K562 (cell line): ENCODE measurements around the gene ZPR1. TPM values are rescaled to one million over a fixed set of nuclear protein-coding genes. Genes with fewer than 3 reads are reported as not detected.

ENCODE experiments used
- ATAC-seq: fragments of 200-7000 bp; cut with Tn5 transposase; 3 replicates; pipeline ENCODE4 v1.9.1; 2020; ENCODE audit warnings: moderate library complexity
- BruUV-seq: library from RNA; stranded (reverse); fragments of 400-500 nt; replicated peaks from 2 replicates; lab custom pipeline; 2021; lab: Mats Ljungman, UMichigan
- CTCF ChIA-PET: fragments of 300-600 bp; formaldehyde crosslinking; extraction: SDS; loops from one replicate; lab custom pipeline; 2021; ENCODE audit warnings: low intra/inter-chr PET ratio; lab: Yijun Ruan, JAX
- POLR2A ChIA-PET: fragments of 300-600, 350-650 bp; sonication (Branson Sonifier 250); formaldehyde crosslinking; extraction: SDS; loops from one replicate; lab custom pipeline; 2021; ENCODE audit warnings: antibody characterized with exemption, inconsistent platforms; lab: Yijun Ruan, JAX
- DNase-seq, 4 experiments: peaks; one replicate each; pipeline versions ENCODE4 v3.0.0 to v3.0.0-alpha.2; 2011 to 2018; ENCODE audit warnings: low spot score in 3 of 4, mixed read lengths in 3 of 4; ENCODE audit errors: extremely low read depth in 1 of 4
- FAIRE-seq: peaks from 2 replicates; lab custom pipeline; 2011; peaks lifted over from hg19 to GRCh38; lab: Jason Lieb, UNC
- H2AFZ ChIP-seq: 2 replicates; pipeline ENCODE4 v1.6.0; 2011; ENCODE audit warnings: low read depth, low read length, control low read depth, inconsistent platforms
- H3K27ac ChIP-seq: fragments of 200-600 bp; 3 replicates; pipeline ENCODE4 v1.8.0; 2011; ENCODE audit warnings: low read depth, mild to moderate bottlenecking, control low read depth, inconsistent platforms, low read length, moderate library complexity, mixed read lengths; ENCODE audit errors: extremely low read depth
- H3K27me3 ChIP-seq, 2 experiments: fragments of 300-600 bp in 1 of 2; 2 replicates in 1 of 2; 3 replicates in 1 of 2; pipeline versions ENCODE4 v1.6.0 to v1.8.0; 2011; ENCODE audit warnings: inconsistent platforms in 2 of 2, low read length in 2 of 2, mild to moderate bottlenecking in 1 of 2, mixed read lengths in 1 of 2, moderate library complexity in 1 of 2; ENCODE audit not compliant: control insufficient read depth in 2 of 2, insufficient read depth in 2 of 2
- H3K36me3 ChIP-seq: fragments of 300-600 bp; 3 replicates; pipeline ENCODE4 v1.8.0; 2011; ENCODE audit warnings: mild to moderate bottlenecking, low read length, inconsistent platforms; ENCODE audit not compliant: control insufficient read depth, insufficient read depth
- H3K4me1 ChIP-seq, 2 experiments: fragments of 200-600 bp in 1 of 2; replicated peaks in 1 of 2; 2 replicates in 1 of 2; 3 replicates in 1 of 2; pipeline versions ENCODE4 v1.5.1 to v1.8.0; 2011; ENCODE audit warnings: inconsistent platforms in 2 of 2, low read length in 2 of 2, mild to moderate bottlenecking in 1 of 2, mixed read lengths in 1 of 2, moderate library complexity in 1 of 2; ENCODE audit not compliant: control insufficient read depth in 2 of 2, insufficient read depth in 2 of 2
- H3K4me2 ChIP-seq: 2 replicates; pipeline ENCODE4 v1.6.1; 2011; ENCODE audit warnings: low read length, control low read depth, inconsistent platforms, mixed read lengths; ENCODE audit not compliant: insufficient read depth
- H3K4me3 ChIP-seq: fragments of 200-600 bp; sonication (generic), shearing (Covaris generic); 2 replicates; pipeline ENCODE4 v1.5.1; 2016; ENCODE audit warnings: control low read depth, inconsistent platforms
- H3K79me2 ChIP-seq: fragments of 200-600 bp; 3 replicates; pipeline ENCODE4 v1.8.0; 2011; ENCODE audit warnings: low read length, inconsistent platforms; ENCODE audit not compliant: control insufficient read depth, insufficient read depth
- H3K9ac ChIP-seq, 2 experiments: 2 replicates each; pipeline versions ENCODE4 v1.6.0 to v1.6.1; 2011; ENCODE audit warnings: low read depth in 2 of 2, low read length in 2 of 2, control low read depth in 1 of 2, inconsistent platforms in 1 of 2, mild to moderate bottlenecking in 1 of 2, mixed read lengths in 1 of 2; ENCODE audit not compliant: insufficient read depth in 1 of 2
- H3K9me1 ChIP-seq: one replicate; pipeline ENCODE4 v1.6.0; 2011; ENCODE audit warnings: inconsistent platforms, mild to moderate bottlenecking, low read length, moderate library complexity; ENCODE audit not compliant: control insufficient read depth, insufficient read depth
- H3K9me3 ChIP-seq: replicated peaks from 2 replicates; pipeline ENCODE4 v1.5.1; 2011; ENCODE audit warnings: low read depth, low read length, inconsistent platforms; ENCODE audit not compliant: control insufficient read depth, insufficient read depth
- H4K20me1 ChIP-seq: replicated peaks from 2 replicates; pipeline ENCODE4 v1.6.1; 2011; ENCODE audit warnings: low read length, inconsistent platforms, mixed read lengths; ENCODE audit not compliant: control insufficient read depth, insufficient read depth
- WGBS: fragments of 100-300 bp; shearing (Covaris generic); methylation state at CpG from one replicate; pipeline ENCODE4 v1.1.6; 2016; ENCODE audit warnings: low coverage, mixed read lengths; ENCODE audit not compliant: insufficient coverage; ENCODE audit errors: missing lambda C conversion rate; 5-methylcytosine and 5-hydroxymethylcytosine counted together
- in situ Hi-C: fragments of 300-500 bp; cut with MboI; formaldehyde crosslinking; loops from 4 replicates; pipeline ENCODE4 v1.15.0; 2018; ENCODE audit warnings: inconsistent platforms, mixed read lengths
- intact Hi-C: fragments of 100-400 bp; cut with micrococcal nuclease; formaldehyde crosslinking; loops from 2 replicates; pipeline ENCODE4 v1.14.2; 2022
- polyA plus RNA-seq, 8 experiments: library from polyadenylated mRNA; depleted of rRNA in 4 of 8; stranded (reverse) in 5 of 8; unstranded in 3 of 8; fragments of >200 nt; fragmentation: Nextera tagmentation in 2 of 8; fragmentation: Illumina TruSeq in 1 of 8; extraction: Ambion mirVana in 2 of 8; extraction: Trizol in 1 of 8; gene quantifications; 2 replicates each; pipeline versions ENCODE4 v1.2.1 to v1.2.3, GENCODE V29; 2011 to 2014; ENCODE audit warnings: inconsistent platforms in 1 of 8, missing spikeins in 1 of 8
- total RNA-seq, 7 experiments: library from RNA; depleted of rRNA in 6 of 7; stranded (reverse); fragments of >200 nt in 6 of 7; fragmentation: Illumina TruSeq in 2 of 7; extraction: Trizol in 2 of 7; gene quantifications; 2 replicates each; pipeline versions ENCODE4 v1.2.1 to v1.2.3, GENCODE V29; 2011 to 2021; ENCODE audit warnings: low replicate concordance in 1 of 7
- TF ChIP-seq, protein P1 (sequence below): IDR thresholded peaks from 2 replicates; pipeline ENCODE4 v1.6.1; 2016; ENCODE audit warnings: missing genetic modification characterization, missing compliant biosample characterization

Gene ZPR1
- total and polyA plus RNA-seq, 9 of the 15 experiments (the other 6 are each of a cell fraction or from before 2014, with no cell fraction given) = 13.0 to 120 (median 83.8) TPM

DNA sequence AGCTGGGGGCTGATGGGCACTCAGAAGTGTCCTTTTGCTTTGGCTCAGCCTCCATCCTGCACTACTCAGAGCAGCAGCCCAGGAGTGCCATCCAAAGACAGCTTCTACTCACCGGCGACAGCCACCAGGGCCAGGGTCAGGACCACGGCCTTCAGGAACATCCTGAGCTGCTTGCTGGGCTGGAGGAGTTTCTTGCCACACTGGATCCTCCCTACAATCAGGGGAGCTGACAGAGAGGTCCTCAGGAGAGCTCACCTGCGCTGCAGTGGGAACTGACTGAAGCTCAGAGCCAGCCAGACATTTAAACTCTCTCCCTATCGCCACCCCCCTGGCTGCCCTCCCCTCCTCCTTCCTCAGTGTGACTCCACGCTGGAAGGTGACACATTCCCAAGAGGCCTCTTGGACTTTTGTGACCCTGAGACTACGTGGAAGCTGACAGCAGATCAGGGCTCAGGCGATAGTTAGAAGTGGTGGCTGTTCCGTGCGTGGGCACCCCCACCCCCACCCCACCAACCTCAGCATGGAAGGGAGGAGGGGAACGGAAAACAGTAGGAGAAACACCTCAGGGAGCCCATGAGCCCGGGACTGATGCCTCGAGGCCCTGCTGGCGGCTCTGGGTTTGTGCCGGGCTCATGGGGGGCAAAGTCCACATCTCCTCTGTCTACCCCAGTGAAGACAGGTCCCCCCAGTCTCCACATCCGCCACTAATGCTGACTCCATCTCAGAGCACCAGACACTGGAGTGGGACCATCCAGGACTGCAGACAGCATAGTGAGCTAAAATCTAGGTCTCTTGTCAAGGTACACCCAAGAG is 35.4 kb upstream of the ZPR1 start, which contains the start of gene APOA4:
TSS of gene APOA4 (minus strand) at position 274 of the 813 bp plus-strand sequence. CDS start at position 161, 113 bp downstream.
- no peak within 1 kb of the TSS for H3K27ac ChIP-seq

More for the DNA sequence above, 35.4 kb upstream of the ZPR1 start, which contains the start of gene APOA4:
- TF ChIP-seq, protein P1, sequence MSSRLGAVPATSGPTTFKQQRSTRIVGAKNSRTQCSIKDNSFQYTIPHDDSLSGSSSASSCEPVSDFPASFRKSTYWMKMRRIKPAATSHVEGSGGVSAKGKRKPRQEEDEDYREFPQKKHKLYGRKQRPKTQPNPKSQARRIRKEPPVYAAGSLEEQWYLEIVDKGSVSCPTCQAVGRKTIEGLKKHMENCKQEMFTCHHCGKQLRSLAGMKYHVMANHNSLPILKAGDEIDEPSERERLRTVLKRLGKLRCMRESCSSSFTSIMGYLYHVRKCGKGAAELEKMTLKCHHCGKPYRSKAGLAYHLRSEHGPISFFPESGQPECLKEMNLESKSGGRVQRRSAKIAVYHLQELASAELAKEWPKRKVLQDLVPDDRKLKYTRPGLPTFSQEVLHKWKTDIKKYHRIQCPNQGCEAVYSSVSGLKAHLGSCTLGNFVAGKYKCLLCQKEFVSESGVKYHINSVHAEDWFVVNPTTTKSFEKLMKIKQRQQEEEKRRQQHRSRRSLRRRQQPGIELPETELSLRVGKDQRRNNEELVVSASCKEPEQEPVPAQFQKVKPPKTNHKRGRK (tag) = no peak
- TF ChIP-seq, all 486 proteins: peak for 0
- no peak for FAIRE-seq
- no peak for ATAC-seq
- Histone ChIP-seq H3K9me1 (no peaks in the 10 kb centered on the region), H3K9ac (peak within 1 kb of the TSS in 1 of 2 experiments; percentile 74; a peak in 1 of 4 replicates), H2AFZ (0 out of 2 replicates have a peak within 1 kb of the TSS, but pooled peaks have one; percentile 2), H3K4me2 (no peak within 1 kb of the TSS), H3K36me3 (no peaks in the 10 kb centered on the region), H3K4me3 (no peak within 1 kb of the TSS), H4K20me1 (no peaks in the 10 kb centered on the region), H3K4me1 (peaks cover 8 to 24% of the 10 kb centered on the region in 2 experiments; a peak in 4 of 5 replicates), H3K27me3 (peaks cover 0 to 10% of the 10 kb centered on the region in 2 experiments; a peak in 1 of 5 replicates), H3K9me3 (no peaks in the 10 kb centered on the region), H3K79me2 (no peaks in the 10 kb centered on the region)
- POLR2A ChIA-PET = interaction anchor here (0.7 kb wide), 1 partner anchor 40 kb away, joined by 3 read pairs; no protein-coding TSS in a partner anchor
- 24% methylated on average over 9 of the region's 16 CpGs for WGBS
- CTCF ChIA-PET = no interaction called here
- in situ Hi-C loops = no loop called here
- DNase-seq = no peak
- intact Hi-C loops = no loop called here
- BruUV-seq = no TSS peak
